ENCODE measurements around the gene PTOV1.

DNA sequence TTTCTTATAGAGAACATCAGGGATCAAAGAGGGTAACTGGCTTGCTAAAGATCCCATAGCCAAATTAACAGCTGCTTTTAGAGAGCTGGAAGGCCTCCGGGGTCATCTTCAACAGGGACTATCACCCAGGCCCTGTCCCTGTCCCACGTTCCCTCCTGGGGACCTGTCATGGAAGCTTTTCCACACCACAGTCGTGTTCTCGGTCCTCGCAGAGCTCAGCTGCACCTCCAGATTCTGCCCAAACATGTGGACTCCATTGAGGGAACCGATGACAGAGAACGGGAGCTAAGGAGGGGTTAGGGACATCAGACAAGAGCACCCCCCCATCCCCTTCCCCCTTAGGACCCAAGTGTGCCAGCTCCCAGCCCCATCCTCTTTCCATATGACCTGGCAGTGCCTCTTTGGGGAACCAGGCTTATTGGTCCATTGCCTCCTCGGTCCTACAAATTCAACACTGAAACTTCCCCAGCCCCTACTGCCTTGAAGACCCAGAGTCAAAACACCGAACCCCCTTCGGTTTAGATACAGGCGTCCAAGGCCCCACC, 38.4 kb upstream of the PTOV1 start:
- TF ChIP-seq, protein P1, sequence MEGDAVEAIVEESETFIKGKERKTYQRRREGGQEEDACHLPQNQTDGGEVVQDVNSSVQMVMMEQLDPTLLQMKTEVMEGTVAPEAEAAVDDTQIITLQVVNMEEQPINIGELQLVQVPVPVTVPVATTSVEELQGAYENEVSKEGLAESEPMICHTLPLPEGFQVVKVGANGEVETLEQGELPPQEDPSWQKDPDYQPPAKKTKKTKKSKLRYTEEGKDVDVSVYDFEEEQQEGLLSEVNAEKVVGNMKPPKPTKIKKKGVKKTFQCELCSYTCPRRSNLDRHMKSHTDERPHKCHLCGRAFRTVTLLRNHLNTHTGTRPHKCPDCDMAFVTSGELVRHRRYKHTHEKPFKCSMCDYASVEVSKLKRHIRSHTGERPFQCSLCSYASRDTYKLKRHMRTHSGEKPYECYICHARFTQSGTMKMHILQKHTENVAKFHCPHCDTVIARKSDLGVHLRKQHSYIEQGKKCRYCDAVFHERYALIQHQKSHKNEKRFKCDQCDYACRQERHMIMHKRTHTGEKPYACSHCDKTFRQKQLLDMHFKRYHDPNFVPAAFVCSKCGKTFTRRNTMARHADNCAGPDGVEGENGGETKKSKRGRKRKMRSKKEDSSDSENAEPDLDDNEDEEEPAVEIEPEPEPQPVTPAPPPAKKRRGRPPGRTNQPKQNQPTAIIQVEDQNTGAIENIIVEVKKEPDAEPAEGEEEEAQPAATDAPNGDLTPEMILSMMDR (IDR thresholded peaks at IDR 0.05) = no peak
- TF ChIP-seq POLR2A (IDR thresholded peaks at IDR 0.05) = no peak
